ENCODE data around the gene INSYN2B. TPM values are rescaled to one million over a fixed set of nuclear protein-coding genes. Genes with fewer than 3 reads are reported as not detected.
"Not testable (repeated sequence)": the region's sequence is repeated elsewhere in the genome, so short reads cannot be mapped to it uniquely, and the experiment has no call there.

INSYN2B gene
- total RNA-seq, 2 donors from 2014 or later: 0.19 TPM; not detected in 1

- DNase-seq (ENCODE audit: low spot score); intact Hi-C loops (cut with DNase I): not testable (repeated sequence)
Observed at GRCh38 chr5:169833681-169834292, 146.5 kb downstream of the INSYN2B start.

- intact Hi-C loops (cut with DNase I): no loop called here
Observed at GRCh38 chr5:169832845-169833244, 147.4 kb downstream of the INSYN2B start.

GRCh38 chr5:169832304-169832703 lies 148.0 kb downstream of the INSYN2B start:
- DNase-seq (ENCODE audit: low spot score): no peak
- intact Hi-C loops (cut with DNase I): no loop called here

More at GRCh38 chr5:169832845-169833244, 147.4 kb downstream of the INSYN2B start:
- DNase-seq (ENCODE audit: low spot score): no peak

- no peak for DNase-seq (ENCODE audit: low spot score)
Observed at GRCh38 chr5:169831331-169831730, 149.0 kb downstream of the INSYN2B start.

GRCh38 chr5:169828385-169828784 lies 151.9 kb downstream of the INSYN2B start:
- intact Hi-C loops (cut with DNase I): no loop called here

More at GRCh38 chr5:169831331-169831730, 149.0 kb downstream of the INSYN2B start:
- intact Hi-C loops (cut with DNase I): no loop called here

GRCh38 chr5:169827769-169828168 lies 152.5 kb downstream of the INSYN2B start:
- intact Hi-C loops (cut with DNase I): no loop called here
- no peak for DNase-seq (ENCODE audit: low spot score)

More at GRCh38 chr5:169828385-169828784, 151.9 kb downstream of the INSYN2B start:
- no peak for DNase-seq (ENCODE audit: low spot score)

- DNase-seq (ENCODE audit: low spot score): no peak
- intact Hi-C loops (cut with DNase I): no loop called here
Observed at GRCh38 chr5:169826618-169827017, 153.7 kb downstream of the INSYN2B start.

GRCh38 chr5:169817031-169817430 lies 163.3 kb downstream of the INSYN2B start:
- intact Hi-C loops (cut with DNase I): no loop called here
- DNase-seq (ENCODE audit: low spot score): no peak

- intact Hi-C loops (cut with DNase I): no loop called here
Observed at GRCh38 chr5:169814522-169814921, 165.8 kb downstream of the INSYN2B start.

More at GRCh38 chr5:169814522-169814921, 165.8 kb downstream of the INSYN2B start:
- no peak for DNase-seq (ENCODE audit: low spot score)

Small RNAs within 50 kb of the gene (microRNA-seq; reads per million reads assigned to microRNA genes)
- 0 to 0.26 reads per million in 2 donors for gene MIR378E (ENCODE audit: borderline microRNAs expressed in 2 of 2)

Other genes starting within 250 kb of the INSYN2B start
- gene FOXI1, start 125.4 kb upstream of the INSYN2B start, total RNA-seq: not detected